IPS-15b (cell line): ENCODE measurements around the gene DUSP22.
"Not testable (repeated sequence)": the region's sequence is repeated elsewhere in the genome, so short reads cannot be mapped to it uniquely, and the experiment has no call there.

Source experiments
- H3K27me3 ChIP-seq: one replicate; pipeline ENCODE4 v1.6.1; 2013; ENCODE audit warnings: low read length; ENCODE audit not compliant: control insufficient read depth, insufficient read depth
- H3K36me3 ChIP-seq: one replicate; pipeline ENCODE4 v1.6.1; 2013; ENCODE audit warnings: low read length; ENCODE audit not compliant: control insufficient read depth, insufficient read depth
- H3K4me1 ChIP-seq: one replicate; pipeline ENCODE4 v1.6.1; 2013; ENCODE audit warnings: mild to moderate bottlenecking, low read length; ENCODE audit not compliant: control insufficient read depth, insufficient read depth
- H3K4me3 ChIP-seq: one replicate; pipeline ENCODE4 v1.5.1; 2013; ENCODE audit warnings: low read depth, low read length
- H3K9ac ChIP-seq: one replicate; pipeline ENCODE4 v1.6.1; 2013; ENCODE audit warnings: low read depth, mild to moderate bottlenecking, low read length
- H3K9me3 ChIP-seq: one replicate; pipeline ENCODE4 v1.6.1; 2013; ENCODE audit warnings: mild to moderate bottlenecking, low read length; ENCODE audit not compliant: control insufficient read depth, insufficient read depth

Gene DUSP22

DNA sequence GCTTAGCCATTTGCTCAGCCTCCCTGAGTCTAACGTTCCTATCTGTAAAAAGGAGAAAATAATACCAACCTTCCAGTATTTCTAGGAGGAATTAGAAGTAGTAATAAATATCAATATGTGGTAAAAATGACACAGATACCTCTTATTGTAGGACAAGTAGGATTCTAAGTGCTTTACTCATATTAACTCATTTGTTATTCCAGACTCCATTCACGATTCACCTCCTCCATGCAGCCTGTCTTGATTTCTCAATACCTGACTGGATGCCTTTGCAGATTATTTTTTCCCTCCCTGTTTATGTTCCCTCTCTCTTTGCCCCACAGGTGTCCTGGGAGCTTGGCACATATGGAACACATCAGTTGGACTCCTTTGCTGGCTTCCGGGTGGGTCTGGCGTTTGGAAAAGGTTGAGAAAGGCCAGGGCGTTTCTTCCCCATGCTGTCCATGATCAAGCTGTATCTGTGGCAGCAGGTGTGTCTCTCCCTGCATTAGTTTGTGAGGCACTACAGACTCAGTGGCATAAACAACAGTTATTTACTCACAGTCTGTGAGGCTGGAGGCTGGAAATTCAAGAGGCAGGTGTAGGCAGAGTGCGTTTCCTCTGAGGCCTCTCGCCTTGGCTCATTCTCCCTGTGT, 10.7 kb upstream of the DUSP22 start:
- Histone ChIP-seq H3K9ac (no peak overlapping the region), H3K27me3 (no peaks in the 10 kb centered on the region)

DNA sequence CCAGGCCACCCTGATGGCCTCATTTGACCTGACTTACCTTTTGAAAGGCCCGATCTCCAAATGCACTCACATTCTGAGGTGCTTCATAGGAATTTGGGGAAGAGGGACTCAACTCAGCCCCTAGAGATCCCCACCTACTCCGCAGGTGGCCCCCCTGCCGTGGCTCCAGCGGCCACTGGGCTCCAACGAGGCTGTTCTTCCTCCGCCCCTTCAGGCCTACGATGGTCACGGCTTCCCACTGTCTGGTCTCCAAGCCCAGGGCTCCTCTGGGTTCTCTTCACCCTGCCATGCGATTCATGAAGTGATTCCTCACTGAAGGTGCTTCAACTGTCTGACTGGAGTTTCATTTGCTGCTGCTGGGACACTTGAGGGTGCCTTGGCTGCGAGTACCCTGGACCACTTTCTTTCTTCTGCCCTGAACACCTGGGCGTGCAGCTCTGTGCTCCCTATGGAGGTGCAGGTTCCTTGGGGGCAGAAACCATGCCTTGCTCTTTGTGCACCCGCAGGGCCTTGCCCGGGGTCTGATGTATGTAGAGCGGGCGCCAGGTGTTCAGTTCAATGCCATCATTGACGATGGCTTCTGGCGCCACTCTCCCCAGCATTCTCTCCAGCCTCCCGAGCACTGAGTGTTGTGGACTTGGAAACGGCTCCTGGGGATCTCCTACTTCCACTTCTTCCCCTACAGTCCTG, 10.0 kb upstream of the DUSP22 start:
- Histone ChIP-seq H3K4me3 (no peak overlapping the region), H3K4me1 (no peaks in the 10 kb centered on the region), H3K9me3 (peaks cover 3% of the 10 kb centered on the region), H3K36me3 (no peaks in the 10 kb centered on the region), H3K9ac (no peak overlapping the region), H3K27me3 (no peaks in the 10 kb centered on the region)

More for the DNA sequence above, 10.7 kb upstream of the DUSP22 start:
- Histone ChIP-seq H3K4me1 (no peaks in the 10 kb centered on the region), H3K4me3 (no peak overlapping the region), H3K36me3 (no peaks in the 10 kb centered on the region), H3K9me3 (peaks cover 3% of the 10 kb centered on the region)

DNA sequence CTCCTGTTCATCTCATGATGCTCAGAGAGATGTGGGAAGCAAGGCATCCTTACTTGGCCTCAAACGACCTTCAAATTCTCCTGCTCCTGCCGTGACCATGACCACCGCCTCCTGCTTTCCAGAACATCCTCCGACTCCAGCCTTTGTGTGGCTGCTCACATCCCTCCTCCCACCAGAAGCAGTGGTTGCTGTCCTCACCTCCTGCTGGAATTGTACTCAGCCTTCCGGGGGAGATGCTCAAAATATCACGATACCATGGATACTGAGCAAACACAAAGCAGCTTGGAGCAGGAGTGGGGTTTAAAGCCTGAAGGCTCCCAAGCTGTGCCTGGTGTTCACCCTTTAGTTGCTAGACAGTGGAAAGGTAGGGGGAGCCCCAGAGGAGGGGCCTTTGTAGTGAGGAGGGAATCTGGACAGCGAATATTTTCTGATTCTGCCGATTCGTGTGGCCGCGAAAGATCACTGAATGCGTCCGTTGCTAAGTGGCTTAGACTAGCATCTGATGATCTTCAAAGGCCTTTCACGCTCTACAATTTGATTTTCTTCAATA, 9.3 kb upstream of the DUSP22 start:
- Histone ChIP-seq H3K36me3 (no peaks in the 10 kb centered on the region), H3K9ac (no peak overlapping the region), H3K4me1 (no peaks in the 10 kb centered on the region), H3K27me3 (no peaks in the 10 kb centered on the region), H3K9me3 (peaks cover 6% of the 10 kb centered on the region), H3K4me3 (no peak overlapping the region)

DNA sequence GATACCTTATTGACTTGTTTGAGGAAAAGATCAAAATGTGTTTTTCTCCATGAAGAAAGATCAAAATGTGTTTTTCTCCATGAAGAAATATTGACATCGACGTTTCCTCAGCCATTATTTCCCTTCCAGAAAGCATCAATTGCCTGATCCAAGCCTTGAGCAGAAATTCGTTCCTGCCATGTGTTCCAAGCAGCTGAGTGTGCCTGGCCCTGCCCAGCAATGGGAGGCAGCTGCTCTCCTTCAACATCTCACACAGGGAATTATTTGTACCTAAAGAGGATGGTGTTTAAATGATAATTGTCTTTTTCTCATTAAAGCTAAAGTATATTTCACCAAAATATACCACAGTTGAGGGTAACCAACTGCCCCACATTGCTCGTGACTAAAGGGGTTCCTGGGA, 7.8 kb upstream of the DUSP22 start:
- peaks cover 2% of the 10 kb centered on the region for H3K27me3 ChIP-seq
- no peaks in the 10 kb centered on the region for H3K4me1 ChIP-seq
- no peak overlapping the region for H3K9ac ChIP-seq
- no peak overlapping the region for H3K4me3 ChIP-seq
- H3K36me3 ChIP-seq, result no peaks in the 10 kb centered on the region
- H3K9me3 ChIP-seq, result peaks cover 7% of the 10 kb centered on the region

DNA sequence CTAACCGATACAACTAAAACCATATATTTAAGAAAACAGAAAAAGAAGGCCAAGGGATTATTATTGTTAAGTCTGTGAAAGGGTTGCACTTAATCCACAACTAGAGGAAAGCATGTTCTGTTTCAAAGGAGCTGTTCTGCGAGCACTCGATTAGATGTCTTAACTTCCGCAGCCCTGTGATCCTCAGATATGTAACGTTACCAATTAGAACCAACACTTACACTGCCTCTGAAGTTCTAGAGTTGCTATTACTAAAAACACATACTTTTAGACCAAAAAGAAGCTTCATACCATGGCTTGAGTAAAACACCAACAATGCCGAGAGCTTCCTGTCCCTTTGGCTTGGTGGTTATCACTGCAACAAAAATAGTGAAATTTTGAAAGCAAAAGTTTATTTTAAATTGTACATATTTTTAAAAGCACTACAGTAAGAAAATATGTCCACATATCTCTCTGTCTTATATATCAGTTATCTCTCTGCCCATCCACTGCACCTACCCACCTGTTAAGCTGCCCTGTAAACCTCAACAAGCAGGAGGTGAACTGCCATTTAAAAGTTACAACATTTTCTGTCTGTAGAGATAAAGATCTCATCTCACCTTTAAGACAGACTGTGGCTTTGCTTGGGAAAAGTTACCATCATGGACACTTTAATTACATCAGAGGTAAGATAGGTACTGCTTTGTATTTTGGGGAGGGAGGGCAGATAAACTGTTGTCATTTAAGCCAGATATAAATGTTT, 7.1 kb upstream of the DUSP22 start:
- Histone ChIP-seq H3K36me3 (no peaks in the 10 kb centered on the region), H3K4me1 (no peaks in the 10 kb centered on the region), H3K9me3 (peaks cover 9% of the 10 kb centered on the region), H3K4me3 (no peak overlapping the region), H3K9ac (no peak overlapping the region), H3K27me3 (peaks cover 2% of the 10 kb centered on the region)

DNA sequence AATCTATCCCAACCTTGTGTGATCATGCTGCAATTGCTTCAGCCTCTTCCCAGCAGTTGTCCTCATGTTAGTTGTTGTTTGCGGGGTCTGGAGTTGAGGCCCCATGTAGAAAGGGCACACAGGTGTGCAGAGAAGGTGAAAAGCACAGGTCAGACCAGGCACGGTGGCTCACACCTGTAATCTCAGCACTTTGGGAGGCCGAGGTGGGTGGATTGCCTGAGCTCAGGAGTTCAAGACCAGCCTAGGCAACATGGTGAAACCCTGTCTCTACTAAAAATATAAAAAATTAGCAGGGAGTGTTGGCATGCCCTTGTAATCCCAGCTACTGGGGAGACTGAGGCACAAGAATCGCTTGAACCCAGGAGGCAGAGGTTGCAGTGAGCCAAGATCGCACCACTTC, 6.4 kb upstream of the DUSP22 start:
- not testable (repeated sequence) for H3K27me3 ChIP-seq, H3K4me1 ChIP-seq, H3K9me3 ChIP-seq, H3K4me3 ChIP-seq, H3K36me3 ChIP-seq, H3K9ac ChIP-seq

DNA sequence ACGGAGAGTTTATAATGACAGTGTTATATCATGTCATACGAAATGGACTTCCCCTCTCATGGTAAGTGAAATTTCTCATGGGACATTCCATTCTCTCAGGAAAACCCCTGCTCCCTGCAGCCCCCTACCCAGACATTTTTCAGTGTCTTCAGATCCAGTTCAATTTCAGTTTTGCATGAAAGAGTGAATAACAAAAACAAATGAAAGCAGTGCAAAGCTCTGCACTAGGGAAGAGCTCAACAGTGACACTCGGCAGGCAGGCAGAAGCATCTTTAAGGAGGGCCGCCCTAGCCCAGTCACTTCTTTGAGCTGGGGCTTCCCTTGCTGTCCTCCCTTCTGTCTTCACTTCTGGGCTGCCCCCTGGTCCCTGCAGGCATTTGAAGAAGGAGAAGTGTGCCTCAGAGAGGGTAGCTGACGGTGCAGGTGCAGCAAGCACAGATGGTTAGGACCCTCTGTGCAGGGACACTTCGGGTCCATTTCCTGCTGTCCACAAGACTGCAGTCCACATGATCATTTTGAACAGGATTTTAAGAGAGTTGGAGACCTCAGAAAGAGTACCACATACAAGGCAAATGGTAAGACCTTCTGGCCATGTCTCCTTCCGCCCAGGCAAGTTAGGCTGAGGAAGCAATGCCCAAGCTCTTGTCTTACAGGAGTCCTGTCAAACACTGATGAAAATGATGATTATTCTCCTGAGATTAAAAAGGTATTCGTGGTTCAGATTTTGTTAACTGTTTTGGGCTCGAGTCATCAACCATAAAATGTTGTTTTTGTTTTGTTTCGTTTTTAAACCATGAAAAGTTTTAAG, 5.4 kb upstream of the DUSP22 start:
- H3K36me3 ChIP-seq, result no peaks in the 10 kb centered on the region
- H3K4me3 ChIP-seq, result no peak overlapping the region
- H3K4me1 ChIP-seq, result no peaks in the 10 kb centered on the region
- H3K9ac ChIP-seq, result no peak overlapping the region
- H3K27me3 ChIP-seq, result peaks cover 2% of the 10 kb centered on the region
- H3K9me3 ChIP-seq, result peaks cover 9% of the 10 kb centered on the region

DNA sequence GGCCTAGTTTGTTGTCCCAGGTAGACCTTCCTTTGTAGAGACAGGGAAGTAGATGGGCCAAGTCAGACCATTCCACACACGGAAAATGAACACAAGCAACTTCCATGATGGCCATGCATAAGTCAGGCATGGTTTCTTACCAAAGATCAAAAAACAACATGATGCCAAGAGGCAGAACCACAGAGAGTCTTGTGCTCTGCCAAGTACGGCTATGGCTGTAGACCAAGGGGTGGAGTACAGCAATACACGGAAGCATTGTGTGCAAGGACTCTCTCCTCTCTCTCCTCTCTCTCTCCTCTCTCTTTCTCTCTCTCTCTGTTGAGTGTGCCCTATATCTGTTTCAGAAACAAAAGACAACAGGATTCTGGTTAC, 4.8 kb upstream of the DUSP22 start:
- H3K9me3 ChIP-seq, result peaks cover 7% of the 10 kb centered on the region
- H3K4me1 ChIP-seq, result no peaks in the 10 kb centered on the region
- no peaks in the 10 kb centered on the region for H3K36me3 ChIP-seq
- no peak overlapping the region for H3K4me3 ChIP-seq
- peaks cover 2% of the 10 kb centered on the region for H3K27me3 ChIP-seq
- H3K9ac ChIP-seq, result no peak overlapping the region

DNA sequence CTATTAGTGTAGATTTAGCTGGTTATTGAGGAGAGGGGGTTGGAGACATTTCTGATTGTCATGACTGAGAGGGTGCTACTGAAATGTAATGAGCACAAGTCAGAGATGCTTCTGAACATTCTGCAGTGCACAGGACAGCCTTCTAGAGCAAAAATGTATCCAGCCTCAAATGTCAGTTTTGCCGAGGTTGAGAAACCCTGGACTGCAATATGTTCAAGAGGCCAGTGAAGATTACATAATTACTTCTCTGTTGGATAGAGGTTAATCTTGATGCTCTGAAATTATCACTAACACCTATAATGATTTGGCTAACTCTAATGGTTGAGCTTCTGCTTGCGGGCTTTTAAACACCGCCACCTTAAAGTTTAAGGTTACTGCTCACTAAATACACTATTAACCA, 3.4 kb upstream of the DUSP22 start:
- H3K4me1 ChIP-seq, result no peaks in the 10 kb centered on the region
- H3K27me3 ChIP-seq, result peaks cover 2% of the 10 kb centered on the region
- H3K4me3 ChIP-seq, result no peak overlapping the region
- no peaks in the 10 kb centered on the region for H3K36me3 ChIP-seq
- no peak overlapping the region for H3K9ac ChIP-seq
- peaks cover 7% of the 10 kb centered on the region for H3K9me3 ChIP-seq

DNA sequence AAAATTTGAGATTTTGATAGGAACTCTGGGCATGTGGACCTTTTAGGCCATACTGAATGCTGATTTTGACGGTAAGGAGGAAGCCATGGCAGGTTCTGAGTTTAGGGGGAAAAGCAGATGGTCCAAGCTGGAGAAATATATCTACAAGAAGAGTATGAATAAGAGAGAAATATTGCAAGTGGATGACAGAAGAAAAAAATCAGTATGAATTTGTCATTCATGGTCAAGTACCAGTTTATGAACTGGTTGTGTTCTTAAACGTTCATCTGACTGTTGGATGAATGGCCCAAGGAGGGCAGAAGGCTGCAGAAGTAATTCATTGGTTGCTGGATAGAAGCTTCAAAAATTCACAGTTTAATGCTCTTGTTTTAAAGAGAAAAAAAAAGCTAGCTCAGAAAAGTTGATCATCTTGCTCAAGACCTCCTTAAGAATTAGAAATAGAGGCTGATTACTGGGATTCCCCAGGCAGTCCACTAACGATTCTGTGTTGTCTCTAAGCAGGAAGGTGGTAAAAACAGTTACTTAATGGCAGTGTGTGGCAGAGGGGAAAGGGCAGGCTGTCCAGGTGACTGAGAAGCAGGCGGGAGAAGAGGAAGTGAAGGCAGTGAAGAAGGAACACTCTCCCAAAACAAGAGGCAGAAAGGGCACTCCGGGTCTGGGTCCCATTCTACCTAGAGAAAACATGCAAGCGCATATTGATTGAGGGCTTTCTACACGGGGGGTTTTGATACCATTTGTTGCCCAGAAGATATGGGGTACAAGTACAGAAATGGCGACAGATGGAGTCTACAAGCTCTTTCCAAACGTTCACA, 2.0 kb upstream of the DUSP22 start:
- Histone ChIP-seq H3K4me1 (no peaks in the 10 kb centered on the region), H3K9ac (no peak overlapping the region), H3K36me3 (no peaks in the 10 kb centered on the region), H3K27me3 (peaks cover 2% of the 10 kb centered on the region), H3K4me3 (no peak overlapping the region), H3K9me3 (peaks cover 7% of the 10 kb centered on the region)
